ENCODE results near the gene KRTAP4-12.

- no peak for TF ChIP-seq CTCF (IDR thresholded peaks at IDR 0.05; ENCODE audit: poor library complexity)
- TF ChIP-seq EZH2phosphoT487 (IDR thresholded peaks at IDR 0.05; ENCODE audit: low read depth, severe bottlenecking, unreplicated experiment) = no peak
Observed at GRCh38 chr17:41131979-41132378, 8.0 kb upstream of the KRTAP4-12 start.
